Measurements from ENCODE around the gene EID2. TPM values are rescaled to one million over a fixed set of nuclear protein-coding genes. Genes with fewer than 3 reads are reported as not detected.

Gene EID2
- total and polyA plus RNA-seq, 2 of the 8 experiments (the other 6 are each of a cell fraction or from before 2014, with no cell fraction given): 7.8 to 29.6 TPM

DNA sequence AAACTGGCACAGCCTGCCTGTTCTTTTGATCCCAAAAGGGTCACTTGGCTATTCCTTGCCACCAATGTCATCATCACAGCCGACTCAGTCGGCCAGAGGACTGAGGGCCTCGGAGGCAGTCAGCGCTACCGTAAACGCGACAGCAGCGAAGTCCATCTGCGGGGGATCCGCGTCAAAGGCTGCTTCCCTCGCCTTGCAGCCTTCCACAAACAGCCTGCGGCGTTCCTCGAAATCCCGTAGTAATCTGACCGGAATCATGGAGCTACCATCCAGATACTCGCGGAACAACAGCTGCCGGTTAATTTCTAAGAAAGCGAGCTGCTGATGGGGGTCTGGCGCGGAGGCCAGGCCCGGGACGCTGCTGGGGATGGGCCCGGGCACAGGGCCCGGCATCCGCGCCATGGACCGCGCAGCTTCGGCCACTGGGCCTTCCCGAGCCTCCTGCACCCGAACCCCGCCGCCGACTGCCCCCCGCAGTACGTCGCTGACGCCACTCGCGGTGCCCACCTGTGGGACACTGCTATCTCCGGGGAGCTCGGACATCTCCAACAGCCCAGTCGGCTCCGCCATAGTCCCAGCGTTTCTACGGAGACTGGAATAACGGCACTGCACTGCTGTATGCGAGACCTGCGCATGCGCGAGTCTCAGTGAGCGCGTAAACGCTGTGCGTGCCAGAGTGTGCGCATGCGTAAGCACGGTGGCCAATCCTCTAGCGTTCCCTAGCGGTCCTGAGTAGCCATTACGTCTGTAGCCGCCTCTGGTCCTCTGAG, 7.5 kb downstream of the EID2 start, which contains the start of gene EID2B:
Gene EID2B, minus strand, starts transcription at position 620 of the 770 bp plus-strand sequence. Its CDS starts 50 bp downstream, at position 570.
- H2BK120ac ChIP-seq (replicated peaks; ENCODE audit: low read depth, low read length): no peak within 1 kb of the TSS
- H3K79me1 ChIP-seq (ENCODE audit: low read depth, low read length): no peaks in the 10 kb centered on the region
- TF ChIP-seq ASH2L (IDR thresholded peaks at IDR 0.05; ENCODE audit: low read length) (peak; percentile 74), GABPA (IDR thresholded peaks at IDR 0.05; ENCODE audit: borderline replicate concordance, insufficient read depth, low read length) (peak; percentile 57; the same call in 1 of the 2 replicates), JUND (IDR thresholded peaks at IDR 0.05; ENCODE audit: low read length) (0 out of 2 replicates have a peak, but pooled peaks have one; percentile 15), TEAD4 (IDR thresholded peaks at IDR 0.05; ENCODE audit: low read depth, low read length) (no peak), CHD2 (IDR thresholded peaks at IDR 0.05; ENCODE audit: low read length) (0 out of 2 replicates have a peak, but pooled peaks have one; percentile 11), KDM1A (IDR thresholded peaks at IDR 0.05; ENCODE audit: borderline replicate concordance, low read length) (peak; percentile 80), GTF2F1 (IDR thresholded peaks at IDR 0.05; ENCODE audit: borderline replicate concordance, low read depth, low read length) (peak; percentile 51; the same call in 1 of the 2 replicates), SAP30 (IDR thresholded peaks at IDR 0.05; ENCODE audit: insufficient read depth, insufficient replicate concordance, low read length) (no peak)
- TF ChIP-seq, protein P1, sequence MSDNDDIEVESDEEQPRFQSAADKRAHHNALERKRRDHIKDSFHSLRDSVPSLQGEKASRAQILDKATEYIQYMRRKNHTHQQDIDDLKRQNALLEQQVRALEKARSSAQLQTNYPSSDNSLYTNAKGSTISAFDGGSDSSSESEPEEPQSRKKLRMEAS (IDR thresholded peaks at IDR 0.05): peak; percentile 46; the same call in 1 of the 2 replicates

More for the DNA sequence above, 7.5 kb downstream of the EID2 start, which contains the start of gene EID2B:
- peaks cover 0 to 4% of the 10 kb centered on the region in 2 experiments; a peak in 1 of 4 replicates for H3K79me2 ChIP-seq (ENCODE audit: control insufficient read depth in 1 of 2, insufficient read depth in 2 of 2, low read length in 2 of 2)
- H3K23ac ChIP-seq (ENCODE audit: insufficient read length): no peak within 1 kb of the TSS
- H4K20me1 ChIP-seq (replicated peaks in 1 of 2; ENCODE audit: control insufficient read depth in 1 of 2, insufficient read depth in 2 of 2, low read length in 2 of 2): peaks cover 0 to 4% of the 10 kb centered on the region in 2 experiments
- peaks cover 0 to 3% (median 0%) of the 10 kb centered on the region in 4 experiments; a peak in 1 of 7 replicates for H3K27me3 ChIP-seq (replicated peaks in 1 of 4; ENCODE audit: control insufficient read depth in 3 of 4, extremely low read depth in 1 of 4, insufficient read depth in 3 of 4, low read length in 3 of 4)
- FAIRE-seq (peak; percentile 55), DNase-seq (ENCODE audit: low read depth in 1 of 2, low spot score in 2 of 2) (peak; percentile 94 to 96)
- H2BK15ac ChIP-seq (ENCODE audit: low read length): no peak within 1 kb of the TSS
- POLR2A ChIA-PET (ENCODE audit: partially characterized antibody): interaction anchor here (0.7 to 1.8 kb wide), 17 partner anchors 9 to 302 kb away, joined by 3 to 8 read pairs (median 5); partner anchors contain the start of genes DLL3, DYRK1B, MED29 and PAF1
- CTCF ChIA-PET (ENCODE audit: partially characterized antibody): interaction anchor here (0.6 to 10.6 kb wide), 24 partner anchors 8 to 240 kb away, joined by 3 to 101 read pairs (median 4); partner anchors contain the start of genes DLL3, EID2 and SELENOV
- H3K9me3 ChIP-seq (ENCODE audit: insufficient read depth in 2 of 2, low read depth in 1 of 2, low read length in 1 of 2): peaks cover 0 to 4% of the 10 kb centered on the region in 2 experiments; a peak in 1 of 4 replicates
- no peak within 1 kb of the TSS for H2BK5ac ChIP-seq (ENCODE audit: low read depth, low read length)
- H2BK20ac ChIP-seq (ENCODE audit: low read length): no peak within 1 kb of the TSS
- no peak within 1 kb of the TSS for H3K14ac ChIP-seq (ENCODE audit: insufficient read length)
- H2AFZ ChIP-seq (ENCODE audit: low read length): peak within 1 kb of the TSS; percentile 10; the same call in 1 of the 2 replicates
- peak within 1 kb of the TSS; percentile 62 to 73 (median 66) for H3K9ac ChIP-seq (replicated peaks in 1 of 4; ENCODE audit: extremely low read depth in 1 of 4, low read depth in 3 of 4, low read length in 3 of 4)
- H2AK5ac ChIP-seq (ENCODE audit: low read depth, low read length): no peak within 1 kb of the TSS
- WGBS, 2 experiments (ENCODE audit: extremely low coverage in 1 of 2, insufficient coverage in 1 of 2, insufficient read length in 1 of 2, insufficient replicate concordance in 2 of 2, low coverage in 1 of 2, low lambda C conversion rate in 2 of 2, missing lambda C conversion rate in 1 of 2): 1% methylated on average over 65 of the region's 65 CpGs; no CpG with 5 or more reads in 1 of the 2 experiments
- no peak within 1 kb of the TSS for H3K56ac ChIP-seq (replicated peaks; ENCODE audit: insufficient read length, low read depth, low read length)
- peaks cover 4% of the 10 kb centered on the region for H3K23me2 ChIP-seq (ENCODE audit: low read depth, low read length)
- H3K4me1 ChIP-seq (replicated peaks in 1 of 4; ENCODE audit: control insufficient read depth in 3 of 4, insufficient read depth in 4 of 4, low read length in 3 of 4): no peaks in the 10 kb centered on the region
- no peak within 1 kb of the TSS for H3K18ac ChIP-seq (ENCODE audit: extremely low read depth, low read length)
- peak within 1 kb of the TSS; percentile 55 to 93 (median 78) for H3K4me3 ChIP-seq (ENCODE audit: extremely low read depth in 1 of 4, insufficient read depth in 2 of 4, low read depth in 3 of 4, low read length in 4 of 4)
- H3K36me3 ChIP-seq (ENCODE audit: control insufficient read depth in 2 of 4, insufficient read depth in 4 of 4, low read length in 3 of 4): no peaks in the 10 kb centered on the region
- H4K8ac ChIP-seq (ENCODE audit: extremely low read depth, insufficient read depth, low read length): peak within 1 kb of the TSS; percentile 69
- H4K91ac ChIP-seq (replicated peaks; ENCODE audit: insufficient read length, low read length): peak within 1 kb of the TSS; percentile 73
- peak within 1 kb of the TSS; percentile 32 for H4K5ac ChIP-seq (ENCODE audit: insufficient read length, low read depth, low read length)
- H3K4ac ChIP-seq (replicated peaks; ENCODE audit: insufficient read length, low read depth, low read length): peak within 1 kb of the TSS; percentile 89
- no peak within 1 kb of the TSS for H3K27ac ChIP-seq (ENCODE audit: low read depth, low read length)
- no peak within 1 kb of the TSS for H2BK12ac ChIP-seq (ENCODE audit: low read depth, low read length)
- peak within 1 kb of the TSS; percentile 68 to 96 for H3K4me2 ChIP-seq (ENCODE audit: insufficient read depth in 1 of 2, low read depth in 2 of 2, low read length in 2 of 2)
